Fibroblast of mammary gland (primary cell): ENCODE results near the gene STAT1.

ENCODE experiments used
- DNase-seq: peaks from one replicate; pipeline ENCODE4 v3.0.0-alpha.2; 2010; ENCODE audit warnings: low read depth
- H3K4me3 ChIP-seq: 2 replicates; pipeline ENCODE4 v1.5.1; 2011; ENCODE audit warnings: low read depth, mild to moderate bottlenecking, low read length, moderate library complexity; ENCODE audit not compliant: control insufficient read depth
- CTCF ChIP-seq: conservative IDR thresholded peaks from 2 replicates; pipeline ENCODE4 v1.5.1; 2011; ENCODE audit warnings: low read depth, low read length, inconsistent platforms; ENCODE audit not compliant: control insufficient read depth, insufficient read depth

The STAT1 gene

GRCh38 chr2:191013932-191014652 lies at the start of gene STAT1:
Gene STAT1 (minus strand): TSS chr2:191014171. CDS start chr2:191010003, 4,168 bp downstream.
- H3K4me3 ChIP-seq: peak within 1 kb of the TSS; percentile 77
- peak; percentile 83 for DNase-seq
- no peak for TF ChIP-seq CTCF

- TF ChIP-seq CTCF: no peak
- DNase-seq: no peak
- H3K4me3 ChIP-seq: no peak overlapping the region
Measured at GRCh38 chr2:191063584-191063983, 49.6 kb upstream of the STAT1 start.

GRCh38 chr2:191061381-191061980 lies 47.5 kb upstream of the STAT1 start:
- H3K4me3 ChIP-seq: no peak overlapping the region
- DNase-seq: no peak
- no peak for TF ChIP-seq CTCF

GRCh38 chr2:191059308-191059707 lies 45.3 kb upstream of the STAT1 start:
- no peak for DNase-seq
- H3K4me3 ChIP-seq: no peak overlapping the region

GRCh38 chr2:191056228-191056627 lies 42.3 kb upstream of the STAT1 start:
- no peak for DNase-seq
- no peak overlapping the region for H3K4me3 ChIP-seq
- TF ChIP-seq CTCF: no peak

More at GRCh38 chr2:191059308-191059707, 45.3 kb upstream of the STAT1 start:
- TF ChIP-seq CTCF: no peak

- TF ChIP-seq CTCF: no peak
- DNase-seq: no peak
- no peak overlapping the region for H3K4me3 ChIP-seq
Measured at GRCh38 chr2:191053256-191053655, 39.3 kb upstream of the STAT1 start.
